SH-SY5Y (cell line): ENCODE measurements around the gene CCER1.

ENCODE experiments used
- GATA2 ChIP-seq: IDR thresholded peaks from 2 replicates; pipeline ENCODE4 v1.6.1; 2011; ENCODE audit warnings: mild to moderate bottlenecking, low read depth, low read length
- GATA3 ChIP-seq: IDR thresholded peaks from 2 replicates; pipeline ENCODE4 v1.6.1; 2011; ENCODE audit warnings: low read depth, mild to moderate bottlenecking, low read length, moderate library complexity

DNA sequence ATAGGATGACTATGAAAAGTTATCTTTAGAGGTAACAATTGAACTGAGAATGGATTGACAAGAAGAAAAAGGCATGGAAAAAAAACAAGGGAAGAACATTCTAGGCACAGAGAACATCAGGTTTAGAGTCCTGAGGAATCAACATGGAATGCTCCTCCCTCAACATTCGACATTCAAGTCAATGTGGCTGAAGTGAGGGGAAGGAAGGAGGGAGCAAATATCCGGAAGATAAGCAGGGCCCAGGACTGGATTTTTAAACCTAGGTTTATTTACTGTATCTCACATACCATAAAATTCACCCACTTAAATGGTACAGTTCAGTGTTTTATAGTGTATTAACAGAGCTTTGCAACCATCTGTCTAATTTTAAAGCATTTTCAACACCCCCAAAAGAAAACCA lies 9.6 kb upstream of the CCER1 start:
- TF ChIP-seq GATA2, result no peak
- no peak for TF ChIP-seq GATA3
